Measurements from ENCODE around the gene WDR4.

- TF ChIP-seq POLR2AphosphoS5 (IDR thresholded peaks at IDR 0.05; ENCODE audit: low read length) (no peak), CTCF (IDR thresholded peaks at IDR 0.05 in 2 of 3, conservative IDR thresholded peaks at IDR 0.05 in 1 of 3; ENCODE audit: control insufficient read depth in 2 of 3, extremely low read depth in 1 of 3, insufficient read depth in 1 of 3, low read depth in 3 of 3, low read length in 3 of 3) (peak; percentile 39 to 82 (median 66))
Measured at GRCh38 chr21:42818328-42818749, 61.0 kb downstream of the WDR4 start.
